ENCODE measurements around the gene RGS7. TPM values are rescaled to one million over a fixed set of nuclear protein-coding genes. Genes with fewer than 3 reads are reported as not detected.
"Not testable (repeated sequence)": the region's sequence is repeated elsewhere in the genome, so short reads cannot be mapped to it uniquely, and the experiment has no call there.

Gene RGS7
- total RNA-seq, 1 experiment from 2014 or later: 0.10 TPM

- in situ Hi-C loops (cut with HindIII; ENCODE audit: low pct_unique_long_range_greater_than_20kb, low sequenced_read_pairs) (no loop called here), intact Hi-C loops (cut with micrococcal nuclease; ENCODE audit: unreplicated experiment) (no loop called here)
- POLR2A ChIA-PET: no interaction called here
- Histone ChIP-seq H3K4me1 (ENCODE audit: control insufficient read depth, insufficient read depth, low read length) (no peaks in the 10 kb centered on the region), H3K27me3 (ENCODE audit: control insufficient read depth, insufficient read depth, low read length) (no peaks in the 10 kb centered on the region), H3K4me3 (ENCODE audit: low read depth in 2 of 2, low read length in 2 of 2) (no peak overlapping the region), H3K36me3 (ENCODE audit: control insufficient read depth, insufficient read depth, low read length) (no peaks in the 10 kb centered on the region), H3K27ac (ENCODE audit: low read length) (no peak overlapping the region), H3K9me3 (ENCODE audit: control insufficient read depth, insufficient read depth, low read depth, low read length) (no peaks in the 10 kb centered on the region)
- CTCF ChIA-PET: no interaction called here
- DNase-seq (ENCODE audit: low read depth, low spot score): no peak
- BruUV-seq (replicated peaks): no TSS peak
- TF ChIP-seq POLR2AphosphoS5 (IDR thresholded peaks at IDR 0.05; ENCODE audit: low read depth, low read length) (no peak), TCF7L2 (IDR thresholded peaks at IDR 0.05; ENCODE audit: low read depth, low read length) (no peak), SIN3A (IDR thresholded peaks at IDR 0.05; ENCODE audit: borderline replicate concordance, insufficient read depth, low read depth, low read length) (no peak), REST (IDR thresholded peaks at IDR 0.05; ENCODE audit: insufficient read depth in 1 of 2, low read depth in 2 of 2, low read length in 1 of 2) (no peak), CTCF (IDR thresholded peaks at IDR 0.05) (no peak)
- no peak for ATAC-seq
Measured at GRCh38 chr1:241090798-241091197, 266.2 kb downstream of the RGS7 start.

- H3K36me3 ChIP-seq (ENCODE audit: control insufficient read depth, insufficient read depth, low read length); DNase-seq (ENCODE audit: low read depth, low spot score); H3K4me3 ChIP-seq (ENCODE audit: low read depth in 2 of 2, low read length in 2 of 2); ATAC-seq; BruUV-seq (replicated peaks); H3K9me3 ChIP-seq (ENCODE audit: control insufficient read depth, insufficient read depth, low read depth, low read length); in situ Hi-C loops (cut with HindIII; ENCODE audit: low pct_unique_long_range_greater_than_20kb, low sequenced_read_pairs); H3K27me3 ChIP-seq (ENCODE audit: control insufficient read depth, insufficient read depth, low read length); H3K27ac ChIP-seq (ENCODE audit: low read length); H3K4me1 ChIP-seq (ENCODE audit: control insufficient read depth, insufficient read depth, low read length); intact Hi-C loops (cut with micrococcal nuclease; ENCODE audit: unreplicated experiment); POLR2A ChIA-PET: not testable (repeated sequence)
- CTCF ChIA-PET: interaction anchor here (0.6 kb wide), 1 partner anchor 99 kb away, joined by 3 read pairs; no protein-coding TSS in a partner anchor
Measured at GRCh38 chr1:241089066-241089465, 267.9 kb downstream of the RGS7 start.

- DNase-seq (ENCODE audit: low read depth, low spot score); POLR2A ChIA-PET; ATAC-seq; H3K27me3 ChIP-seq (ENCODE audit: control insufficient read depth, insufficient read depth, low read length); H3K4me1 ChIP-seq (ENCODE audit: control insufficient read depth, insufficient read depth, low read length); BruUV-seq (replicated peaks); intact Hi-C loops (cut with micrococcal nuclease; ENCODE audit: unreplicated experiment); H3K27ac ChIP-seq (ENCODE audit: low read length); in situ Hi-C loops (cut with HindIII; ENCODE audit: low pct_unique_long_range_greater_than_20kb, low sequenced_read_pairs); H3K9me3 ChIP-seq (ENCODE audit: control insufficient read depth, insufficient read depth, low read depth, low read length); CTCF ChIA-PET; H3K36me3 ChIP-seq (ENCODE audit: control insufficient read depth, insufficient read depth, low read length); H3K4me3 ChIP-seq (ENCODE audit: low read depth in 2 of 2, low read length in 2 of 2): not testable (repeated sequence)
Measured at GRCh38 chr1:241088075-241088474, 268.9 kb downstream of the RGS7 start.
